DOHH2 (cell line): ENCODE measurements around the gene IQGAP1.

Source experiments
- H3F3A ChIP-seq: fragments of 200-600 bp; sonication (generic), shearing (Covaris generic); 2 replicates; pipeline ENCODE4 v1.6.0; 2016; ENCODE audit warnings: antibody characterized with exemption, mild to moderate bottlenecking; ENCODE audit not compliant: control insufficient read depth, insufficient read depth
- H3K27ac ChIP-seq: fragments of 200-600 bp; sonication (generic); 2 replicates; pipeline ENCODE4 v1.5.1; 2014; ENCODE audit warnings: low read depth, mild to moderate bottlenecking, low read length, moderate library complexity
- H3K27me3 ChIP-seq: fragments of 200-600 bp; sonication (generic); 2 replicates; pipeline ENCODE4 v1.6.1; 2014; ENCODE audit warnings: mild to moderate bottlenecking, low read length, mixed read lengths; ENCODE audit not compliant: control insufficient read depth
- H3K36me3 ChIP-seq: fragments of 200-600 bp; sonication (generic); 2 replicates; pipeline ENCODE4 v1.6.1; 2014; ENCODE audit warnings: mild to moderate bottlenecking, low read length, moderate library complexity, mixed read lengths; ENCODE audit not compliant: control insufficient read depth
- H3K4me1 ChIP-seq: fragments of 200-600 bp; sonication (generic); 2 replicates; pipeline ENCODE4 v1.6.1; 2014; ENCODE audit warnings: mild to moderate bottlenecking, low read length, mixed read lengths; ENCODE audit not compliant: control insufficient read depth
- H3K4me2 ChIP-seq: fragments of 200-600 bp; sonication (generic); 2 replicates; pipeline ENCODE4 v1.6.0; 2014; ENCODE audit warnings: mild to moderate bottlenecking, low read length, moderate library complexity
- H3K4me3 ChIP-seq: fragments of 200-600 bp; sonication (generic); 2 replicates; pipeline ENCODE4 v1.5.1; 2014; ENCODE audit warnings: mild to moderate bottlenecking, low read length, mixed read lengths
- H3K79me2 ChIP-seq: fragments of 200-600 bp; sonication (generic); 2 replicates; pipeline ENCODE4 v1.6.1; 2014; ENCODE audit warnings: mild to moderate bottlenecking, low read length, mixed read lengths; ENCODE audit not compliant: control insufficient read depth
- H3K9me2 ChIP-seq: fragments of 200-600 bp; sonication (generic); replicated peaks from 2 replicates; pipeline ENCODE4 v1.6.1; 2014; ENCODE audit warnings: mild to moderate bottlenecking, low read length, mixed read lengths; ENCODE audit not compliant: control insufficient read depth
- H3K9me3 ChIP-seq: fragments of 200-600 bp; sonication (generic); 2 replicates; pipeline ENCODE4 v1.6.1; 2014; ENCODE audit warnings: antibody characterized with exemption, low read length, mixed read lengths; ENCODE audit not compliant: control insufficient read depth, insufficient read depth
- H4K20me1 ChIP-seq: fragments of 200-600 bp; sonication (generic); 2 replicates; pipeline ENCODE4 v1.6.0; 2014; ENCODE audit warnings: low read depth, mild to moderate bottlenecking, antibody characterized with exemption, low read length, moderate library complexity; ENCODE audit not compliant: control insufficient read depth, insufficient read depth
- CTCF ChIP-seq: fragments of 200-600 bp; sonication (generic); IDR thresholded peaks from one replicate; pipeline ENCODE4 v1.5.1; 2014; ENCODE audit warnings: antibody characterized with exemption, mild to moderate bottlenecking, low read depth, low read length; ENCODE audit not compliant: poor library complexity, severe bottlenecking
- EZH2phosphoT487 ChIP-seq: fragments of 200-600 bp; sonication (generic); IDR thresholded peaks from 2 replicates; pipeline ENCODE4 v1.6.1; 2017; ENCODE audit warnings: borderline replicate concordance, mild to moderate bottlenecking, antibody characterized with exemption, low read length, moderate library complexity, mixed read lengths

The IQGAP1 gene

DNA sequence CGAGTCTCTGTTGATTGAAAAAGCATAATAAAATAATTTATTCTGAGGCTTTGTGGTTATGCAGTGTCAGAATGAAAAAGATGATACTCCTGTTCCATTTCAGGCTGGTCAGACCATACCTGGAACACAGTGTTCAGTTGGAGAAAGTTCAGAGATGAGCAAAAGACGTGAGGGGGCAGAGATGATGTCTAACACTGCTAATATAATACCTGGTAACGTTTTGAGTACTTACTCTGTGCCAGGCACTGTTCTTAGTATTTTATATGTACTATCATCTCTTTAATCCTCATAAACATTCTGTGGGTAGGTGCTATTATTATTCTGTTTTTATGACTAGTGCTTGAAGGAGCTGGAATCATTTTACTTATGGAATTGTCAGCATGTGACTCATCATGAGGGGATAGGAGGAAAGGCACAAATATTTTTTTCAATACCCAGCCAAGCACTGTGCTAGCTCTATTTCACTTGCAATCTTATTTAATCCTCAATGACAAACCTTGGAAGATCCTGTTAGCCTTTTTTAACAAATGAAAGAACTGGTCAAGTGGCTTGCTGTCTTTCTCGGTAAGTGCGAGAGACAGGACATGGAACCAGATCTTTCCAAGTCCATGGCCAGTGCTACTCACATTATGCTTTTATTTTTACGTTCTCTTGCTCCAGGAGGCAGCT lies 31.8 kb downstream of the IQGAP1 start:
- Histone ChIP-seq H3K27me3 (no peaks in the 10 kb centered on the region), H3K4me1 (peaks cover 32% of the 10 kb centered on the region), H3K36me3 (peaks cover 4% of the 10 kb centered on the region), H3F3A (peaks cover 3% of the 10 kb centered on the region; the same call in 1 of the 2 replicates), H3K4me2 (no peak overlapping the region), H3K4me3 (no peak overlapping the region), H3K9me3 (no peaks in the 10 kb centered on the region), H3K9me2 (no peaks in the 10 kb centered on the region), H3K79me2 (peaks cover 83% of the 10 kb centered on the region), H3K27ac (no peak overlapping the region), H4K20me1 (peaks cover 7% of the 10 kb centered on the region; the same call in 1 of the 2 replicates)
- no peak for TF ChIP-seq CTCF
- no peak for TF ChIP-seq EZH2phosphoT487

- H3K4me3 ChIP-seq = no peak overlapping the region
- peaks cover 32% of the 10 kb centered on the region for H3K4me1 ChIP-seq
- H3K27ac ChIP-seq = no peak overlapping the region
Observed at GRCh38 chr15:90420451-90420850, 32.4 kb downstream of the IQGAP1 start.

DNA sequence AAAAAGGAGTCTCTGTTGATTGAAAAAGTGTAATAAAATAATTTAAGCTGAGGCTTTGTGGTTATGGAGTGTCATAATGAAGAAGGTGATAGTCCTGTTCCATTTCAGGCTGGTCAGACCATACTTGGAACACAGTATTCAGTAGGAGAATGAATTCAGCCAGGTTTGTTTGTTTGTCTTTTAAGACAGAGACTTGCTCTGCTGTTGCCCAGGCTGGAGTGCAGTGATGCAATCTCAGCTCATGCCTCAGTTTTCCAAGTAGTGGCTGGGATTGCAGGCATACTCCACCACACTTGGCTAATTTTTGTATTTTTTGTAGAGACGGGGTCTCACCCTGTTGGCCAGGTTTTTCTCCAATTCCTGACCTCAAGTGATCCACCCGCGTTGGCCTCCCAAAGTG lies 33.5 kb downstream of the IQGAP1 start:
- no peak overlapping the region for H3K4me2 ChIP-seq
- no peak overlapping the region for H3K27ac ChIP-seq
- H3K4me1 ChIP-seq = peaks cover 32% of the 10 kb centered on the region
- no peaks in the 10 kb centered on the region for H3K27me3 ChIP-seq
- no peak overlapping the region for H3K4me3 ChIP-seq
- peaks cover 88% of the 10 kb centered on the region for H3K79me2 ChIP-seq
- H4K20me1 ChIP-seq = peaks cover 7% of the 10 kb centered on the region; the same call in 1 of the 2 replicates
- H3F3A ChIP-seq = peaks cover 3% of the 10 kb centered on the region; the same call in 1 of the 2 replicates
- H3K9me2 ChIP-seq = no peaks in the 10 kb centered on the region
- peaks cover 4% of the 10 kb centered on the region; the same call in 1 of the 2 replicates for H3K36me3 ChIP-seq
- H3K9me3 ChIP-seq = no peaks in the 10 kb centered on the region
- TF ChIP-seq EZH2phosphoT487 (no peak), CTCF (no peak)

More at GRCh38 chr15:90420451-90420850, 32.4 kb downstream of the IQGAP1 start:
- Histone ChIP-seq H3F3A (peaks cover 3% of the 10 kb centered on the region; the same call in 1 of the 2 replicates), H3K4me2 (no peak overlapping the region), H4K20me1 (peaks cover 7% of the 10 kb centered on the region; the same call in 1 of the 2 replicates), H3K79me2 (peaks cover 85% of the 10 kb centered on the region), H3K36me3 (peaks cover 3% of the 10 kb centered on the region), H3K9me3 (no peaks in the 10 kb centered on the region), H3K9me2 (no peaks in the 10 kb centered on the region), H3K27me3 (no peaks in the 10 kb centered on the region)
- TF ChIP-seq EZH2phosphoT487 = no peak
- no peak for TF ChIP-seq CTCF
